Activated naive CD4-positive, alpha-beta T cell treated with anti-CD3 and anti-CD28 coated beads for 36 hours (primary cell): ENCODE data around the gene PLOD2. TPM values are rescaled to one million over a fixed set of nuclear protein-coding genes. Genes with fewer than 3 reads are reported as not detected.

Experiments
- CTCF ChIA-PET: fragments of 350-600 bp; sonication (Branson Sonifier 250); formaldehyde crosslinking; loops from one replicate; lab custom pipeline; 2021; ENCODE audit warnings: antibody characterized with exemption; lab: Charles Lee
- DNase-seq: peaks from one replicate; pipeline ENCODE4 v3.0.0-alpha.2; 2020
- H3K27ac Mint-ChIP-seq: one replicate; pipeline ENCODE4 v1.8.0; 2021; ENCODE audit warnings: mild to moderate bottlenecking, mixed read lengths
- H3K27me3 Mint-ChIP-seq: one replicate; pipeline ENCODE4 v1.8.0; 2021; ENCODE audit warnings: low read depth, mixed read lengths
- H3K36me3 Mint-ChIP-seq: one replicate; pipeline ENCODE4 v1.8.0; 2021; ENCODE audit warnings: low read depth, mixed read lengths
- H3K4me1 Mint-ChIP-seq: one replicate; pipeline ENCODE4 v1.8.0; 2021; ENCODE audit warnings: low read depth, mixed read lengths
- H3K4me3 Mint-ChIP-seq: one replicate; pipeline ENCODE4 v1.8.0; 2021; ENCODE audit warnings: mild to moderate bottlenecking, moderate library complexity, mixed read lengths
- H3K9me3 Mint-ChIP-seq: one replicate; pipeline ENCODE4 v1.8.0; 2021; ENCODE audit warnings: mixed read lengths
- intact Hi-C: fragments of 100-400 bp; cut with micrococcal nuclease; formaldehyde crosslinking; loops from one replicate; pipeline ENCODE4 v1.15.1; 2023
- total RNA-seq, 2 experiments: library from RNA; stranded (reverse); gene quantifications; one replicate each; pipeline ENCODE4 v1.2.3, GENCODE V29; 2021

PLOD2 gene
- total RNA-seq, 2 experiments from 2014 or later: 0.22 to 0.45 TPM

DNA sequence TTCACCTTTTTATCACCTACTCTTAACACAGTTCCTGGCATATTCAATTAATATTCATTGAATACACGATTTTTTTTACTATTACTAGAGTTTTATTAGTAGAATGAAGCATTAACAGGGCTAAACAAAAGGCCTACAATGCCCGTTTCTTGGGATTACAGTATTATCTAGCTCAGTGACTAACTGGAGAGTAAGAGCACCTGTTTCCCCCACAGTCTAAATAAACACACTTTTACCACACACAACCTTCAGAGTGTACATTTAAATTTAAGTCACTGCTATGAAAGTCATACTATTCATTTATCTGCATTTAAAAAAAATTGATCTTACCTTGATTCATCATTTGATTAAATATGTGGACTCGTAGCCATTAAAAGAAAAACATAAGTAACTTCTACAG, 74.8 kb downstream of the PLOD2 start:
- Mint-ChIP-seq H3K4me3 (no peak overlapping the region), H3K36me3 (no peaks in the 10 kb centered on the region), H3K9me3 (no peaks in the 10 kb centered on the region), H3K27me3 (no peaks in the 10 kb centered on the region), H3K4me1 (no peaks in the 10 kb centered on the region), H3K27ac (no peak overlapping the region)
- CTCF ChIA-PET: no interaction called here
- DNase-seq: no peak
- intact Hi-C loops: no loop called here

DNA sequence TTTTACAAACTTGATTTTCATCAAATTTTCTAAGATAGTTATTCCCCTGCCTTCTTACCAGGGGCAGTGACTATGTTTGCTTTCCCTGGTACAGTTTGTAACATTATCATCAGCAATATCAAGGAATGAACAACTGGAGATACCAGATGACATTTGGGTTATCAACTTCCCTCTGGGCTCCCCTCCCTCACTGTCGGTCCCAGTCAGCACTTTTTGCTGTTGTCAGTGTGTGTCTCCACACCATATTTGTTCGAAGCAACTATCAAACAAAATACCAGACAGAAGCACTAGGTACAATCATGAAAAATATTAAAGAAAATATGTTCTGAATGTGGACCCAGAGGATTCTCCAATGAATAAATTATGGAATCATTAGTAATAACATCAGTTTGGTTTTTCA, 75.3 kb downstream of the PLOD2 start:
- no peak for DNase-seq
- Mint-ChIP-seq H3K27ac (no peak overlapping the region), H3K27me3 (no peaks in the 10 kb centered on the region), H3K4me1 (no peaks in the 10 kb centered on the region), H3K4me3 (no peak overlapping the region), H3K9me3 (no peaks in the 10 kb centered on the region), H3K36me3 (no peaks in the 10 kb centered on the region)
- intact Hi-C loops: no loop called here
- CTCF ChIA-PET: no interaction called here

- intact Hi-C loops: no loop called here
- H3K4me3 Mint-ChIP-seq: no peak overlapping the region
- DNase-seq: no peak
- H3K27ac Mint-ChIP-seq: no peak overlapping the region
- CTCF ChIA-PET: interaction anchor here (0.7 to 1.0 kb wide), 2 partner anchors 15 to 109 kb away, joined by 5 read pairs; no protein-coding TSS in a partner anchor
- no peaks in the 10 kb centered on the region for H3K27me3 Mint-ChIP-seq
- H3K9me3 Mint-ChIP-seq: no peaks in the 10 kb centered on the region
- H3K36me3 Mint-ChIP-seq: no peaks in the 10 kb centered on the region
- no peaks in the 10 kb centered on the region for H3K4me1 Mint-ChIP-seq
These were observed 80.4 kb downstream of the PLOD2 start for GRCh38 chr3:146080578-146080977.

DNA sequence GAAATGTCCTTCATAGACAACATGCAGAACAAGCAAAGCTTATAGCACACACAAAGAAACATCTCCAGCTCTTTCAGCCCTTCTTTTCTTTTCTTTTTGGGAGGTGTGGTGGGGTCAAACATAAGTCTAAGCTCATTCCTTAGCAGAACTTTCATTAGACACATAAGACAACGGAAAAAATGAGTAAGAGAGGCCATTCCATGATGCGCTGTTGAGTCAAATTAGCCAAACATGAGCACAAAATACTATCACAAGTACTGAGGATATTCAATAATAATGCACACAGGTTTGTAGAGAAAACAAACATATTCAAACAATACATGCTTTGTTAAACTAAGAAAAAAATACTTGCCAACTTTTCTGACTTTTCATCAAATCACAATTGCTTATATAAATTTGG, 83.0 kb downstream of the PLOD2 start:
- CTCF ChIA-PET: interaction anchor here (0.6 to 1.1 kb wide), 2 partner anchors 13 to 566 kb away, joined by 3 to 6 read pairs; no protein-coding TSS in a partner anchor
- H3K36me3 Mint-ChIP-seq: no peaks in the 10 kb centered on the region
- intact Hi-C loops: no loop called here
- H3K4me1 Mint-ChIP-seq: no peaks in the 10 kb centered on the region
- no peaks in the 10 kb centered on the region for H3K27me3 Mint-ChIP-seq
- H3K9me3 Mint-ChIP-seq: no peaks in the 10 kb centered on the region
- no peak for DNase-seq
- no peak overlapping the region for H3K4me3 Mint-ChIP-seq
- no peak overlapping the region for H3K27ac Mint-ChIP-seq

DNA sequence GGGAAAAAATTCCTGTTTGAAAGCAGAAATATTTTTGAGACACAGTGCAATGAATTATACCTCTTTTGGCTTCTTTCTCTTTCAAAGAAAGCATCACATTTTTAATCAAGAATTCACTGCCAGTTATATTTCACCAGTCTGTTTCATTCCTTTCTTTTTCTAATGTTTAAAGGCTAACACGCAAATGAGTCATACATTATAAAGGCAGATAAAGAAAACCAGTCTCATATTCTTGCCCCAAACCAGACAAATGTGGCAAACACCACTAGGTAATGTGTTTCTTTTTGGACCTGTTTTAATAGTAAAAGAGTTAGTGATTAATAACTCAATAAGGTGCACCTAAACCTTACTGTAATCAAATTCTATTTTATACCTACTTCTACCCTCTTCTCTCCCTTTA, 83.8 kb downstream of the PLOD2 start:
- Mint-ChIP-seq H3K4me1 (no peaks in the 10 kb centered on the region), H3K27ac (no peak overlapping the region), H3K27me3 (no peaks in the 10 kb centered on the region), H3K4me3 (no peak overlapping the region), H3K9me3 (no peaks in the 10 kb centered on the region), H3K36me3 (no peaks in the 10 kb centered on the region)
- CTCF ChIA-PET: interaction anchor here (1.1 kb wide), 1 partner anchor 12 kb away, joined by 6 read pairs; no protein-coding TSS in a partner anchor
- intact Hi-C loops: no loop called here
- no peak for DNase-seq

GRCh38 chr3:146072824-146073223, 88.2 kb downstream of the PLOD2 start:
- intact Hi-C loops: no loop called here
- H3K27me3 Mint-ChIP-seq: no peaks in the 10 kb centered on the region

DNA sequence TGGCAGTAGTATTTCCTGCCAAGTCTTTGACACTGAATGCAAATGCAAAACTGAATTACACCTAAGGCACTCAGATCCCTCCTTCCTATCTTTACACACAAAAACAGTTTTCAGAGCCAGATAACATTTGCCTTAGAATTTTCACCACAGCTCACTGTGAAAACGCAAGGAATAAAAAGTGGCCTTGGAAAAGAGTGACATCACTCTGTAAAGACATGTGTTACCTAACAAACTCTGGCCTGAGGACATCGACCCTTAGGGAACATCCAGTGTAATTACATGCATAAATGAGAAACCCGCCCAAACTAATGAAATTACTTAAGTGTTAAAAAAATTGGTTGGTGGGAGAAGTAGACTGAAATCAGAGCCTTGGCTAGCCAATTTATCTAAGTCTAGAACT, 88.9 kb downstream of the PLOD2 start:
- no peaks in the 10 kb centered on the region for H3K36me3 Mint-ChIP-seq
- no peak overlapping the region for H3K27ac Mint-ChIP-seq
- intact Hi-C loops: no loop called here
- DNase-seq: no peak
- no peak overlapping the region for H3K4me3 Mint-ChIP-seq
- CTCF ChIA-PET: interaction anchor here (0.7 kb wide), 1 partner anchor 117 kb away, joined by 3 read pairs; no protein-coding TSS in a partner anchor
- H3K4me1 Mint-ChIP-seq: no peaks in the 10 kb centered on the region
- no peaks in the 10 kb centered on the region for H3K27me3 Mint-ChIP-seq
- no peaks in the 10 kb centered on the region for H3K9me3 Mint-ChIP-seq

More at GRCh38 chr3:146072824-146073223, 88.2 kb downstream of the PLOD2 start:
- no peaks in the 10 kb centered on the region for H3K36me3 Mint-ChIP-seq
- H3K27ac Mint-ChIP-seq: no peak overlapping the region
- no peak for DNase-seq
- CTCF ChIA-PET: no interaction called here
- H3K9me3 Mint-ChIP-seq: no peaks in the 10 kb centered on the region
- no peaks in the 10 kb centered on the region for H3K4me1 Mint-ChIP-seq
- H3K4me3 Mint-ChIP-seq: no peak overlapping the region

DNA sequence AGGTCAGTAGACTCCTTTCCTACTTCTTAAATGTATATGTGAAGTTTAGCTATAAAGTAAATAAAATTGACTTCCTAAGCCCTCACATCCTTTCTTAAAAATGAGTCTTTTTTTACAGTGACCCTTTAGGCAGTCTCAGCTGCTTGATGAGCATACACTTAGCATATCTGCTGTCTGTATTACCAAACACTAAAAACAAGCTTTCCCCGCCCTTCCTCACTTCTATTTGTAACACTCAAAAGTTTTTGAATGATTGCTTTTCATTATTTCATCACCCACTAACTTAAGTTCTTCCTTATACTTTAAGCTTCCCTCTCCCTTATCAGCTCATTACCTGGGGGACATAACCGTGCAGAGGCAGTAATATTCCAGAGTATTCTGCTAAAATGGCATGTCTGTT, 89.4 kb downstream of the PLOD2 start:
- H3K27ac Mint-ChIP-seq: no peak overlapping the region
- DNase-seq: no peak
- intact Hi-C loops: no loop called here
- H3K36me3 Mint-ChIP-seq: no peaks in the 10 kb centered on the region
- H3K27me3 Mint-ChIP-seq: no peaks in the 10 kb centered on the region
- H3K4me1 Mint-ChIP-seq: no peaks in the 10 kb centered on the region
- no peaks in the 10 kb centered on the region for H3K9me3 Mint-ChIP-seq
- CTCF ChIA-PET: interaction anchor here (0.6 to 0.7 kb wide), 2 partner anchors 117 to 845 kb away, joined by 3 read pairs; no protein-coding TSS in a partner anchor
- no peak overlapping the region for H3K4me3 Mint-ChIP-seq

- Mint-ChIP-seq H3K4me3 (no peak overlapping the region), H3K36me3 (no peaks in the 10 kb centered on the region), H3K9me3 (no peaks in the 10 kb centered on the region), H3K27me3 (no peaks in the 10 kb centered on the region), H3K27ac (no peak overlapping the region), H3K4me1 (no peaks in the 10 kb centered on the region)
- CTCF ChIA-PET: no interaction called here
- intact Hi-C loops: loop anchor here (2.0 kb wide), 1 partner anchor 510 kb away; no protein-coding TSS in a partner anchor
- no peak for DNase-seq
These were observed 93.9 kb downstream of the PLOD2 start for GRCh38 chr3:146067048-146067447.

- H3K27ac Mint-ChIP-seq: no peak overlapping the region
- no peaks in the 10 kb centered on the region for H3K27me3 Mint-ChIP-seq
- peak; percentile 26 for DNase-seq
- CTCF ChIA-PET: interaction anchor here (0.7 to 2.7 kb wide), 12 partner anchors 10 to 537 kb away, joined by 3 to 43 read pairs (median 3); no protein-coding TSS in a partner anchor
- no peaks in the 10 kb centered on the region for H3K36me3 Mint-ChIP-seq
- intact Hi-C loops: loop anchor here (1.0 to 2.0 kb wide), 4 partner anchors 122 to 575 kb away; no protein-coding TSS in a partner anchor
- no peaks in the 10 kb centered on the region for H3K9me3 Mint-ChIP-seq
- no peak overlapping the region for H3K4me3 Mint-ChIP-seq
- no peaks in the 10 kb centered on the region for H3K4me1 Mint-ChIP-seq
These were observed 95.4 kb downstream of the PLOD2 start for GRCh38 chr3:146065573-146066006.

DNA sequence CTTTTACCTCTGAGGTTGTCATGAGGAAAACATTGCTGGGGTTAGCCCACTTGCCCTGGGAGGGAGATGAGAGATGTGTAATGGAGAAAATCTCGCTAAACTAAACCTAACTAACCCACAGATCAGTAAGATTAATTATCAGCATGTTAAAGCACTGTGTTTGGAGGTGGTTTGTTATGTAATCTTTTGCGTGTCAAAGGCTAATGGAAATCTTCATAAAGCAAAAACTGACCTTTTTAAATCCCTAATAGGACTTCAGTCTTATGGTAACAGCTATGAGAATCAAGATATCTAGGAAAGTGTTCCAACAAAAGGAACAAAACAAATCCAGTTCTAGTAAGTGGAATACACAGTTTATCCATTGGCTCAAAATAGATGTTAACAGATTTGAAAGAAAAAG, 102.7 kb downstream of the PLOD2 start:
- no peaks in the 10 kb centered on the region for H3K4me1 Mint-ChIP-seq
- no peaks in the 10 kb centered on the region for H3K27me3 Mint-ChIP-seq
- CTCF ChIA-PET: no interaction called here
- no peak overlapping the region for H3K27ac Mint-ChIP-seq
- no peak for DNase-seq
- intact Hi-C loops: no loop called here
- no peak overlapping the region for H3K4me3 Mint-ChIP-seq
- H3K36me3 Mint-ChIP-seq: no peaks in the 10 kb centered on the region
- no peaks in the 10 kb centered on the region for H3K9me3 Mint-ChIP-seq

- no peak overlapping the region for H3K4me3 Mint-ChIP-seq
- intact Hi-C loops: no loop called here
- CTCF ChIA-PET: interaction anchor here (0.6 to 1.4 kb wide), 2 partner anchors 13 to 1124 kb away, joined by 3 read pairs; no protein-coding TSS in a partner anchor
- DNase-seq: no peak
- no peak overlapping the region for H3K27ac Mint-ChIP-seq
- H3K27me3 Mint-ChIP-seq: no peaks in the 10 kb centered on the region
- no peaks in the 10 kb centered on the region for H3K9me3 Mint-ChIP-seq
- no peaks in the 10 kb centered on the region for H3K4me1 Mint-ChIP-seq
- H3K36me3 Mint-ChIP-seq: no peaks in the 10 kb centered on the region
These were observed 108.1 kb downstream of the PLOD2 start for GRCh38 chr3:146052791-146053310.
